ENCODE measurements around the gene SERPINB5. TPM values are rescaled to one million over a fixed set of nuclear protein-coding genes. Genes with fewer than 3 reads are reported as not detected.

SERPINB5 gene
- total RNA-seq, 4 donors from 2014 or later = not detected

DNA sequence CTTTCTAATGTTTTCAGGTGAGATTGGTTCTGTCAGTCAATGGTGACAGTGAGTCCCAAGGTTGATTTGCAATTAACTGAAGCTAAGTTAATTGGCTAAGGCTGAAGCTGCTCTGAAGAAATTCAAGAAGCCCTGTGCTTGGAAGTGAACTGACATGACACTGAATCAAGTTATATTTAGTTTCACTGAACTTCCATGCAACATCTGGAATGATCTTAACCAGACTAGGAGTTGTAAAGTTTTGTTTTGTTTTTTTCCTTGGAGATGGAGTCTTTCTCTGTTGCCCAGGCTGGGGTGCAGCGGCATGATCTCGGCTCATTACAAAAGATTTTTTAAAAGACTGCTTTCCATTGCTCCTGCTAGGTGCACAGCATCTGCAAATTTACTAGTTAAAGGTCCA is 11.4 kb downstream of the SERPINB5 start:
- TF ChIP-seq CTCF (IDR thresholded peaks at IDR 0.05 in 4 of 5, conservative IDR thresholded peaks at IDR 0.05 in 1 of 5) = no peak
- no peak for TF ChIP-seq POLR2A (IDR thresholded peaks at IDR 0.05)
- H3K9me3 ChIP-seq = no peaks in the 10 kb centered on the region

GRCh38 chr18:63492851-63493250 is 16.1 kb downstream of the SERPINB5 start:
- Histone ChIP-seq H3K9me3 (no peaks in the 10 kb centered on the region), H3K4me3 (no peak overlapping the region), H3K27me3 (no peaks in the 10 kb centered on the region), H3K36me3 (no peaks in the 10 kb centered on the region), H3K4me1 (no peaks in the 10 kb centered on the region), H3K27ac (no peak overlapping the region)
- intact Hi-C loops (cut with DNase I; ENCODE audit: low total_unique reads) = no loop called here
- TF ChIP-seq POLR2A (IDR thresholded peaks at IDR 0.05) (no peak), CTCF (IDR thresholded peaks at IDR 0.05 in 4 of 5, conservative IDR thresholded peaks at IDR 0.05 in 1 of 5) (no peak)
- in situ Hi-C loops (cut with MboI; ENCODE audit: low sequenced_read_pairs in 4 of 4) = no loop called here
- no peak for ATAC-seq
- DNase-seq = no peak

More for the DNA sequence above, 11.4 kb downstream of the SERPINB5 start:
- H3K4me1 ChIP-seq = no peaks in the 10 kb centered on the region
- DNase-seq = no peak
- intact Hi-C loops (cut with DNase I; ENCODE audit: low total_unique reads) = no loop called here
- no peak overlapping the region for H3K4me3 ChIP-seq
- in situ Hi-C loops (cut with MboI; ENCODE audit: low sequenced_read_pairs in 4 of 4) = no loop called here
- ATAC-seq = no peak
- H3K27ac ChIP-seq = no peak overlapping the region
- H3K27me3 ChIP-seq = no peaks in the 10 kb centered on the region
- H3K36me3 ChIP-seq = no peaks in the 10 kb centered on the region

GRCh38 chr18:63495675-63496074 is 18.9 kb downstream of the SERPINB5 start:
- Histone ChIP-seq H3K36me3 (no peaks in the 10 kb centered on the region), H3K4me3 (no peak overlapping the region), H3K27ac (no peak overlapping the region), H3K27me3 (no peaks in the 10 kb centered on the region), H3K4me1 (no peaks in the 10 kb centered on the region), H3K9me3 (no peaks in the 10 kb centered on the region)
- intact Hi-C loops (cut with DNase I; ENCODE audit: low total_unique reads) (no loop called here), in situ Hi-C loops (cut with MboI; ENCODE audit: low sequenced_read_pairs in 4 of 4) (no loop called here)
- ATAC-seq (no peak), DNase-seq (no peak)
- TF ChIP-seq POLR2A (IDR thresholded peaks at IDR 0.05) = no peak
- TF ChIP-seq CTCF (IDR thresholded peaks at IDR 0.05 in 4 of 5, conservative IDR thresholded peaks at IDR 0.05 in 1 of 5) = no peak

GRCh38 chr18:63505566-63506335 is 29.0 kb downstream of the SERPINB5 start:
- ATAC-seq = no peak
- in situ Hi-C loops (cut with MboI; ENCODE audit: low sequenced_read_pairs in 4 of 4) = loop anchor here (25.0 kb wide), 1 partner anchor 482 kb away; no protein-coding TSS in a partner anchor
- no peaks in the 10 kb centered on the region for H3K36me3 ChIP-seq

More at GRCh38 chr18:63505566-63506335, 29.0 kb downstream of the SERPINB5 start:
- H3K4me1 ChIP-seq = no peaks in the 10 kb centered on the region
- intact Hi-C loops (cut with DNase I; ENCODE audit: low total_unique reads) = no loop called here
- TF ChIP-seq CTCF (IDR thresholded peaks at IDR 0.05 in 4 of 5, conservative IDR thresholded peaks at IDR 0.05 in 1 of 5) (peak in 1 of 5 experiments; percentile 34), POLR2A (IDR thresholded peaks at IDR 0.05) (no peak)
- H3K27ac ChIP-seq = no peak overlapping the region
- H3K27me3 ChIP-seq = no peaks in the 10 kb centered on the region
- no peaks in the 10 kb centered on the region for H3K9me3 ChIP-seq
- no peak for DNase-seq
- H3K4me3 ChIP-seq = no peak overlapping the region
